Upper lobe of right lung (tissue), 1 donor: Measurements from ENCODE around the gene PREPL. TPM values are rescaled to one million over a fixed set of nuclear protein-coding genes. Genes with fewer than 3 reads are reported as not detected.

Experiments used
- ATAC-seq: fragments of 200-7000 bp; cut with Tn5 transposase; one replicate; pipeline ENCODE4 v1.9.1; 2020; ENCODE audit warnings: mild to moderate bottlenecking, moderate library complexity
- DNase-seq: peaks from one replicate; pipeline ENCODE4 v3.0.0-alpha.2; 2020
- H3K27ac ChIP-seq: fragments of 200-600 bp; one replicate; pipeline ENCODE4 v1.8.0; 2022
- H3K27me3 ChIP-seq: fragments of 200-600 bp; one replicate; pipeline ENCODE4 v1.8.0; 2022; ENCODE audit warnings: mild to moderate bottlenecking
- H3K36me3 ChIP-seq: fragments of 200-600 bp; one replicate; pipeline ENCODE4 v1.8.0; 2022
- H3K4me1 ChIP-seq: fragments of 200-600 bp; one replicate; pipeline ENCODE4 v1.8.0; 2022
- H3K4me3 ChIP-seq: fragments of 200-600 bp; one replicate; pipeline ENCODE4 v1.8.0; 2022; ENCODE audit warnings: mild to moderate bottlenecking
- H3K9me3 ChIP-seq: fragments of 200-600 bp; one replicate; pipeline ENCODE4 v1.8.0; 2022
- CTCF ChIP-seq: fragments of 200-600 bp; IDR thresholded peaks from one replicate; pipeline ENCODE4 v1.8.0; 2022; ENCODE audit warnings: antibody characterized with exemption
- intact Hi-C: fragments of 100-400 bp; cut with DNase I; formaldehyde crosslinking; loops from one replicate; pipeline ENCODE4 v1.11.0; 2022
- long read RNA-seq: library from polyadenylated mRNA; unstranded; transcript quantifications from one replicate; pipeline ENCODE4 v2.0.0, GENCODE V29; 2021
- total RNA-seq: library from RNA; stranded (reverse); fragmentation: NEBNext Ultra II Directional; extraction: Animal tissue kit (Norgen Biotek cat#: 25700); gene quantifications from one replicate; pipeline ENCODE4 v1.2.1, GENCODE V29; 2021
- donor health status: DM: no; HTN: yes; CAD: no; lungs with severe emphysema.

Gene PREPL
- total RNA-seq = 43.4 TPM
- long read RNA-seq, full-length matches to known transcripts = 26 of 43 reads
- long read RNA-seq, partial matches to known transcripts = 8 of 43 reads
- long read RNA-seq, other reads (novel, unspliced or antisense) = 9 of 43 reads

GRCh38 chr2:44361330-44362206 is at the start of gene PREPL, which contains the start of gene CAMKMT:
TSS of gene PREPL (minus strand) at chr2:44361494. CDS start at chr2:44346342, 15,152 bp downstream.
TSS of gene CAMKMT (plus strand) at chr2:44361947.
- peaks cover 25% of the 10 kb centered on the region for H3K4me1 ChIP-seq

GRCh38 chr2:44398243-44398897 is 37.1 kb upstream of the PREPL start:
- Histone ChIP-seq H3K4me1 (no peaks in the 10 kb centered on the region), H3K27me3 (no peaks in the 10 kb centered on the region), H3K27ac (no peak overlapping the region), H3K4me3 (no peak overlapping the region), H3K36me3 (no peaks in the 10 kb centered on the region), H3K9me3 (no peaks in the 10 kb centered on the region)
- no peak for TF ChIP-seq CTCF
- intact Hi-C loops = no loop called here
- DNase-seq (no peak), ATAC-seq (no peak)

More at GRCh38 chr2:44361330-44362206, at the start of gene PREPL, which contains the start of gene CAMKMT:
- H3K27me3 ChIP-seq = no peaks in the 10 kb centered on the region
- peak within 1 kb of the TSS; percentile 81 for H3K4me3 ChIP-seq
- no peaks in the 10 kb centered on the region for H3K9me3 ChIP-seq
- intact Hi-C loops = no loop called here
- DNase-seq (peak; percentile 99), ATAC-seq (peak; percentile 98)
- peak within 1 kb of the TSS; percentile 100 for H3K27ac ChIP-seq
- TF ChIP-seq CTCF = no peak
- no peaks in the 10 kb centered on the region for H3K36me3 ChIP-seq

GRCh38 chr2:44397447-44398175 is 36.3 kb upstream of the PREPL start:
- no peak for TF ChIP-seq CTCF
- H3K4me3 ChIP-seq = no peak overlapping the region
- H3K9me3 ChIP-seq = no peaks in the 10 kb centered on the region
- no peaks in the 10 kb centered on the region for H3K4me1 ChIP-seq
- H3K27me3 ChIP-seq = no peaks in the 10 kb centered on the region
- H3K27ac ChIP-seq = no peak overlapping the region
- H3K36me3 ChIP-seq = no peaks in the 10 kb centered on the region
- ATAC-seq (no peak), DNase-seq (no peak)
- intact Hi-C loops = no loop called here

GRCh38 chr2:44392338-44392943 is 31.1 kb upstream of the PREPL start:
- H3K4me1 ChIP-seq = no peaks in the 10 kb centered on the region
- ATAC-seq (no peak), DNase-seq (no peak)
- no peak overlapping the region for H3K4me3 ChIP-seq
- no peak overlapping the region for H3K27ac ChIP-seq
- H3K27me3 ChIP-seq = no peaks in the 10 kb centered on the region
- peak; percentile 68 for TF ChIP-seq CTCF
- H3K36me3 ChIP-seq = no peaks in the 10 kb centered on the region
- no peaks in the 10 kb centered on the region for H3K9me3 ChIP-seq
- intact Hi-C loops = no loop called here

- Histone ChIP-seq H3K27me3 (no peaks in the 10 kb centered on the region), H3K36me3 (no peaks in the 10 kb centered on the region), H3K4me1 (no peaks in the 10 kb centered on the region), H3K4me3 (no peak overlapping the region), H3K9me3 (no peaks in the 10 kb centered on the region), H3K27ac (no peak overlapping the region)
- ATAC-seq (no peak), DNase-seq (no peak)
- TF ChIP-seq CTCF = peak; percentile 18
- intact Hi-C loops = no loop called here
These were observed 28.6 kb upstream of the PREPL start for GRCh38 chr2:44389895-44390294.
